SK-N-SH treated with all-trans-retinoic acid at 6 μM for 48 hours (cell line): Measurements from ENCODE around the gene DOCK4.

Experiments
- ATAC-seq: fragments of 200-7000 bp; cut with Tn5 transposase; 3 replicates; pipeline ENCODE4 v1.9.1; 2020; ENCODE audit warnings: mild to moderate bottlenecking, moderate library complexity
- ARNTL ChIP-seq: fragments of 450-650 bp; formaldehyde crosslinking; IDR thresholded peaks from 2 replicates; pipeline ENCODE4 v1.5.0; 2020; ENCODE audit warnings: low read depth, mild to moderate bottlenecking, moderate library complexity, borderline replicate concordance
- BACH2 ChIP-seq: fragments of 250-450 bp; sonication (Bioruptor Pico); IDR thresholded peaks from 2 replicates; pipeline ENCODE4 v1.9.0; 2021; ENCODE audit warnings: mild to moderate bottlenecking, borderline replicate concordance
- CREB5 ChIP-seq: fragments of 250-450 bp; sonication (Bioruptor Pico); IDR thresholded peaks from 2 replicates; pipeline ENCODE4 v1.5.1; 2020; ENCODE audit warnings: low read depth, mild to moderate bottlenecking, moderate library complexity
- CSDC2 ChIP-seq: fragments of 250-450 bp; sonication (Bioruptor Pico); IDR thresholded peaks from 2 replicates; pipeline ENCODE4 v1.5.0; 2020; ENCODE audit warnings: mild to moderate bottlenecking, moderate library complexity
- CSRNP3 ChIP-seq: fragments of 250-450 bp; sonication (Bioruptor Pico); IDR thresholded peaks from 2 replicates; pipeline ENCODE4 v1.5.1; 2021; ENCODE audit warnings: mild to moderate bottlenecking, moderate library complexity
- GLIS3 ChIP-seq: fragments of 250-450 bp; sonication (Bioruptor Pico); IDR thresholded peaks from 2 replicates; pipeline ENCODE4 v1.5.0; 2020; ENCODE audit warnings: mild to moderate bottlenecking, moderate library complexity
- ISL1 ChIP-seq: fragments of 250-450 bp; sonication (Bioruptor Pico); IDR thresholded peaks from 2 replicates; pipeline ENCODE4 v2.1.2; 2022; ENCODE audit warnings: mild to moderate bottlenecking, moderate library complexity
- OSR1 ChIP-seq: fragments of 250-450 bp; sonication (Bioruptor Pico); IDR thresholded peaks from 2 replicates; pipeline ENCODE4 v1.8.0; 2022; ENCODE audit warnings: moderate library complexity, mild to moderate bottlenecking, inconsistent platforms
- PATZ1 ChIP-seq: fragments of 250-450 bp; sonication (Bioruptor Pico); IDR thresholded peaks from 2 replicates; pipeline ENCODE4 v1.8.0; 2020; ENCODE audit warnings: mild to moderate bottlenecking, moderate library complexity, borderline replicate concordance
- POU6F1 ChIP-seq: fragments of 250-450 bp; sonication (Bioruptor Pico); IDR thresholded peaks from 2 replicates; pipeline ENCODE4 v1.8.0; 2021; ENCODE audit warnings: low read depth, mild to moderate bottlenecking, moderate library complexity, borderline replicate concordance
- PPARA ChIP-seq: fragments of 250-450 bp; sonication (Bioruptor Pico); IDR thresholded peaks from 2 replicates; pipeline ENCODE4 v1.5.0; 2020; ENCODE audit warnings: mild to moderate bottlenecking, borderline replicate concordance
- RARB ChIP-seq: fragments of 250-450 bp; sonication (Bioruptor Pico); IDR thresholded peaks from 2 replicates; pipeline ENCODE4 v1.8.0; 2021; ENCODE audit warnings: mild to moderate bottlenecking, moderate library complexity
- SNAI2 ChIP-seq: fragments of 250-450 bp; sonication (Bioruptor Pico); IDR thresholded peaks from 2 replicates; pipeline ENCODE4 v1.5.0; 2020; ENCODE audit warnings: mild to moderate bottlenecking, moderate library complexity
- TCF4 ChIP-seq: fragments of 250-450 bp; sonication (Bioruptor Pico); IDR thresholded peaks from 2 replicates; pipeline ENCODE4 v1.8.0; 2021; ENCODE audit warnings: mild to moderate bottlenecking, moderate library complexity, borderline replicate concordance
- TOX ChIP-seq: fragments of 250-450 bp; sonication (Bioruptor Pico); IDR thresholded peaks from 2 replicates; pipeline ENCODE4 v1.8.0; 2021; ENCODE audit warnings: mild to moderate bottlenecking, moderate library complexity, borderline replicate concordance
- ZC3H10 ChIP-seq: fragments of 250-450 bp; sonication (Bioruptor Pico); IDR thresholded peaks from 2 replicates; pipeline ENCODE4 v1.5.1; 2021; ENCODE audit warnings: mild to moderate bottlenecking, moderate library complexity
- ZFP3 ChIP-seq: fragments of 250-450 bp; sonication (Bioruptor Pico); IDR thresholded peaks from 2 replicates; pipeline ENCODE4 v1.5.0; 2020; ENCODE audit warnings: mild to moderate bottlenecking, moderate library complexity
- ZFP30 ChIP-seq: fragments of 450-650 bp; formaldehyde crosslinking; IDR thresholded peaks from 2 replicates; pipeline ENCODE4 v1.5.0; 2022; ENCODE audit warnings: mild to moderate bottlenecking, moderate library complexity
- ZNF565 ChIP-seq: fragments of 450-650 bp; formaldehyde crosslinking; conservative IDR thresholded peaks from 2 replicates; pipeline ENCODE4 v1.5.0; 2020; ENCODE audit warnings: low read depth, mild to moderate bottlenecking, moderate library complexity
- ZNF70 ChIP-seq: fragments of 450-650 bp; formaldehyde crosslinking; IDR thresholded peaks from 2 replicates; pipeline ENCODE4 v1.5.0; 2020; ENCODE audit warnings: mild to moderate bottlenecking, moderate library complexity
- ZNF8 ChIP-seq: fragments of 450-650 bp; formaldehyde crosslinking; IDR thresholded peaks from 2 replicates; pipeline ENCODE4 v1.5.0; 2020; ENCODE audit warnings: mild to moderate bottlenecking, moderate library complexity

The DOCK4 gene

GRCh38 chr7:112189691-112190090 is 16.5 kb downstream of the DOCK4 start:
- ATAC-seq = no peak

GRCh38 chr7:112188257-112188656 is 17.9 kb downstream of the DOCK4 start:
- no peak for ATAC-seq
- no peak for TF ChIP-seq CSDC2 (CRISPR knock-in tag)
- no peak for TF ChIP-seq ZNF8 (CRISPR knock-in tag)
- TF ChIP-seq ZC3H10 = no peak
- no peak for TF ChIP-seq CSRNP3 (CRISPR knock-in tag)
- no peak for TF ChIP-seq ISL1 (CRISPR knock-in tag)
- TF ChIP-seq ARNTL (CRISPR knock-in tag) = no peak
- no peak for TF ChIP-seq ZNF70 (CRISPR knock-in tag)
- TF ChIP-seq SNAI2 (CRISPR knock-in tag) = no peak
- TF ChIP-seq TOX (CRISPR knock-in tag) = no peak
- no peak for TF ChIP-seq PATZ1
- no peak for TF ChIP-seq OSR1 (CRISPR knock-in tag)
- no peak for TF ChIP-seq GLIS3
- TF ChIP-seq ZFP3 (CRISPR knock-in tag) = no peak

More at GRCh38 chr7:112189691-112190090, 16.5 kb downstream of the DOCK4 start:
- no peak for TF ChIP-seq PATZ1
- no peak for TF ChIP-seq ZNF70 (CRISPR knock-in tag)
- TF ChIP-seq SNAI2 (CRISPR knock-in tag) = no peak
- TF ChIP-seq ISL1 (CRISPR knock-in tag) = no peak
- no peak for TF ChIP-seq PPARA (CRISPR knock-in tag)
- no peak for TF ChIP-seq RARB (CRISPR knock-in tag)
- TF ChIP-seq CREB5 = no peak

- TF ChIP-seq ISL1 (CRISPR knock-in tag) = no peak
- TF ChIP-seq BACH2 (CRISPR knock-in tag) = no peak
- TF ChIP-seq SNAI2 (CRISPR knock-in tag) = no peak
- no peak for TF ChIP-seq ZFP3 (CRISPR knock-in tag)
- ATAC-seq = no peak
These were observed 19.9 kb downstream of the DOCK4 start for GRCh38 chr7:112186300-112186699.

GRCh38 chr7:112185005-112185834 is 21.0 kb downstream of the DOCK4 start:
- TF ChIP-seq ZNF565 (CRISPR knock-in tag) (no peak), ARNTL (CRISPR knock-in tag) (no peak), BACH2 (CRISPR knock-in tag) (no peak), CREB5 (no peak), RARB (CRISPR knock-in tag) (no peak), TCF4 (no peak), SNAI2 (CRISPR knock-in tag) (no peak), TOX (CRISPR knock-in tag) (no peak), GLIS3 (no peak), CSRNP3 (CRISPR knock-in tag) (no peak), ISL1 (CRISPR knock-in tag) (no peak), CSDC2 (CRISPR knock-in tag) (no peak), ZC3H10 (no peak), ZFP30 (no peak), ZFP3 (CRISPR knock-in tag) (no peak), POU6F1 (CRISPR knock-in tag) (no peak)
- TF ChIP-seq, all 23 proteins: peak for 0
- no peak for ATAC-seq
